ENCODE results near the gene KLK1. TPM values are rescaled to one million over a fixed set of nuclear protein-coding genes. Genes with fewer than 3 reads are reported as not detected.

KLK1 gene
- total and polyA plus RNA-seq, 10 of the 15 experiments (the other 5 are each of a cell fraction or from before 2014, with no cell fraction given): 3.4 to 27.5 (median 20.2) TPM

DNA sequence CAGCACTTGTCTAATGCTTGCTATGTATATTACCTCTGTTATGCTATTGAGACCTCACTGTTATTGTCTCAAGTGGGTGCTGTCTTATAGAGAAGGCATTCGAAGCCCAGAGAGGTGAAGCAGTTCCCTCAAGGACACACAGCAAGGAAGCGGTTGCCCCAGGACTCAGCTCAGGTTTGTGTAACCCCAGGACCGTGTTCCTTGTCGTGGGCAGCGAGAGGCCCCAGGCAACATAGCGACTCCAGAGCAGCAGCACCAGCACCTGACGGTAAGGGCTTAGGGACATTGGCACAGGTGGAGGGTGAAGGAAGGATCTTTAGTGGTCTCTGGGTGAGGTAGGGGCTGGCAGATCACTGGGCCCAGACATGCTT lies 7.4 kb upstream of the KLK1 start:
- DNase-seq (ENCODE audit: low read depth, low spot score): no peak
- Histone ChIP-seq H3K79me2 (ENCODE audit: control insufficient read depth, insufficient read depth, low read length) (no peaks in the 10 kb centered on the region), H3K9ac (ENCODE audit: control insufficient read depth, insufficient read depth, low read length) (no peak overlapping the region), H3K4me1 (ENCODE audit: control insufficient read depth, insufficient read depth, low read length) (peaks cover 5% of the 10 kb centered on the region; the same call in 1 of the 2 replicates), H2AFZ (ENCODE audit: control insufficient read depth, low read depth, low read length) (no peak overlapping the region), H3K36me3 (ENCODE audit: control insufficient read depth in 2 of 2, insufficient read depth in 2 of 2, low read length in 1 of 2) (no peaks in the 10 kb centered on the region), H3K27me3 (replicated peaks in 1 of 2; ENCODE audit: control insufficient read depth in 2 of 2, insufficient read depth in 2 of 2, low read length in 1 of 2) (no peaks in the 10 kb centered on the region), H3K27ac (ENCODE audit: control insufficient read depth, insufficient read depth) (no peak overlapping the region), H3K4me3 (no peak overlapping the region), H4K20me1 (ENCODE audit: control insufficient read depth, insufficient read depth) (no peaks in the 10 kb centered on the region), H3K9me3 (replicated peaks; ENCODE audit: control insufficient read depth, insufficient read depth, low read length) (no peaks in the 10 kb centered on the region), H3K4me2 (ENCODE audit: control insufficient read depth, insufficient read depth) (no peak overlapping the region)
- intact Hi-C loops (cut with micrococcal nuclease; ENCODE audit: unreplicated experiment): no loop called here
- ChIA-PET SMC1A (ENCODE audit: uncharacterized antibody, unreplicated experiment) (no interaction called here), RAD21 (ENCODE audit: unreplicated experiment) (no interaction called here), POLR2A (no interaction called here), CTCF (interaction anchor here (1.2 to 1.3 kb wide), 2 partner anchors 77 to 91 kb away, joined by 3 read pairs; no protein-coding TSS in a partner anchor)
- no peak for FAIRE-seq
- no peak for ATAC-seq
- 32% methylated on average over 7 of the region's 7 CpGs for WGBS (ENCODE audit: insufficient coverage, insufficient replicate concordance, low lambda C conversion rate, missing lambda C conversion rate)
- in situ Hi-C loops (cut with MboI): no loop called here
- BruUV-seq (replicated peaks): no TSS peak
- TF ChIP-seq SUZ12 (IDR thresholded peaks at IDR 0.05; ENCODE audit: unreplicated experiment) (no peak), CEBPB (IDR thresholded peaks at IDR 0.05; ENCODE audit: borderline replicate concordance in 1 of 2, low read depth in 2 of 2, low read length in 2 of 2) (no peak), CHD2 (IDR thresholded peaks at IDR 0.05; ENCODE audit: borderline replicate concordance, low read depth, low read length) (no peak), ZNF207 (IDR thresholded peaks at IDR 0.05; ENCODE audit: borderline replicate concordance) (no peak), WRNIP1 (IDR thresholded peaks at IDR 0.05; ENCODE audit: borderline replicate concordance, low read depth, low read length) (no peak), BACH1 (IDR thresholded peaks at IDR 0.05; ENCODE audit: borderline replicate concordance) (no peak), BCL3 (IDR thresholded peaks at IDR 0.05; ENCODE audit: borderline replicate concordance, insufficient read depth, low read depth, low read length, poor library complexity, severe bottlenecking) (no peak), ZBED1 (IDR thresholded peaks at IDR 0.05; ENCODE audit: borderline replicate concordance) (no peak), KDM1A (IDR thresholded peaks at IDR 0.05; ENCODE audit: borderline replicate concordance) (no peak), CTCF (IDR thresholded peaks at IDR 0.05 in 2 of 3, conservative IDR thresholded peaks at IDR 0.05 in 1 of 3; ENCODE audit: control insufficient read depth in 2 of 3, extremely low read depth in 1 of 3, insufficient read depth in 1 of 3, low read depth in 3 of 3, low read length in 3 of 3) (no peak), RAD21 (IDR thresholded peaks at IDR 0.05; ENCODE audit: insufficient read depth, low read depth, low read length) (no peak), EED (IDR thresholded peaks at IDR 0.05; ENCODE audit: low read depth) (no peak)
- TF ChIP-seq, protein P1, sequence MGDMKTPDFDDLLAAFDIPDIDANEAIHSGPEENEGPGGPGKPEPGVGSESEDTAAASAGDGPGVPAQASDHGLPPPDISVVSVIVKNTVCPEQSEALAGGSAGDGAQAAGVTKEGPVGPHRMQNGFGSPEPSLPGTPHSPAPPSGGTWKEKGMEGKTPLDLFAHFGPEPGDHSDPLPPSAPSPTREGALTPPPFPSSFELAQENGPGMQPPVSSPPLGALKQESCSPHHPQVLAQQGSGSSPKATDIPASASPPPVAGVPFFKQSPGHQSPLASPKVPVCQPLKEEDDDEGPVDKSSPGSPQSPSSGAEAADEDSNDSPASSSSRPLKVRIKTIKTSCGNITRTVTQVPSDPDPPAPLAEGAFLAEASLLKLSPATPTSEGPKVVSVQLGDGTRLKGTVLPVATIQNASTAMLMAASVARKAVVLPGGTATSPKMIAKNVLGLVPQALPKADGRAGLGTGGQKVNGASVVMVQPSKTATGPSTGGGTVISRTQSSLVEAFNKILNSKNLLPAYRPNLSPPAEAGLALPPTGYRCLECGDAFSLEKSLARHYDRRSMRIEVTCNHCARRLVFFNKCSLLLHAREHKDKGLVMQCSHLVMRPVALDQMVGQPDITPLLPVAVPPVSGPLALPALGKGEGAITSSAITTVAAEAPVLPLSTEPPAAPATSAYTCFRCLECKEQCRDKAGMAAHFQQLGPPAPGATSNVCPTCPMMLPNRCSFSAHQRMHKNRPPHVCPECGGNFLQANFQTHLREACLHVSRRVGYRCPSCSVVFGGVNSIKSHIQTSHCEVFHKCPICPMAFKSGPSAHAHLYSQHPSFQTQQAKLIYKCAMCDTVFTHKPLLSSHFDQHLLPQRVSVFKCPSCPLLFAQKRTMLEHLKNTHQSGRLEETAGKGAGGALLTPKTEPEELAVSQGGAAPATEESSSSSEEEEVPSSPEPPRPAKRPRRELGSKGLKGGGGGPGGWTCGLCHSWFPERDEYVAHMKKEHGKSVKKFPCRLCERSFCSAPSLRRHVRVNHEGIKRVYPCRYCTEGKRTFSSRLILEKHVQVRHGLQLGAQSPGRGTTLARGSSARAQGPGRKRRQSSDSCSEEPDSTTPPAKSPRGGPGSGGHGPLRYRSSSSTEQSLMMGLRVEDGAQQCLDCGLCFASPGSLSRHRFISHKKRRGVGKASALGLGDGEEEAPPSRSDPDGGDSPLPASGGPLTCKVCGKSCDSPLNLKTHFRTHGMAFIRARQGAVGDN (IDR thresholded peaks at IDR 0.05): no peak
- TF ChIP-seq, protein P2, sequence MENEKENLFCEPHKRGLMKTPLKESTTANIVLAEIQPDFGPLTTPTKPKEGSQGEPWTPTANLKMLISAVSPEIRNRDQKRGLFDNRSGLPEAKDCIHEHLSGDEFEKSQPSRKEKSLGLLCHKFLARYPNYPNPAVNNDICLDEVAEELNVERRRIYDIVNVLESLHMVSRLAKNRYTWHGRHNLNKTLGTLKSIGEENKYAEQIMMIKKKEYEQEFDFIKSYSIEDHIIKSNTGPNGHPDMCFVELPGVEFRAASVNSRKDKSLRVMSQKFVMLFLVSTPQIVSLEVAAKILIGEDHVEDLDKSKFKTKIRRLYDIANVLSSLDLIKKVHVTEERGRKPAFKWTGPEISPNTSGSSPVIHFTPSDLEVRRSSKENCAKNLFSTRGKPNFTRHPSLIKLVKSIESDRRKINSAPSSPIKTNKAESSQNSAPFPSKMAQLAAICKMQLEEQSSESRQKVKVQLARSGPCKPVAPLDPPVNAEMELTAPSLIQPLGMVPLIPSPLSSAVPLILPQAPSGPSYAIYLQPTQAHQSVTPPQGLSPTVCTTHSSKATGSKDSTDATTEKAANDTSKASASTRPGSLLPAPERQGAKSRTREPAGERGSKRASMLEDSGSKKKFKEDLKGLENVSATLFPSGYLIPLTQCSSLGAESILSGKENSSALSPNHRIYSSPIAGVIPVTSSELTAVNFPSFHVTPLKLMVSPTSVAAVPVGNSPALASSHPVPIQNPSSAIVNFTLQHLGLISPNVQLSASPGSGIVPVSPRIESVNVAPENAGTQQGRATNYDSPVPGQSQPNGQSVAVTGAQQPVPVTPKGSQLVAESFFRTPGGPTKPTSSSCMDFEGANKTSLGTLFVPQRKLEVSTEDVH (IDR thresholded peaks at IDR 0.05; ENCODE audit: low read depth, partially characterized antibody): no peak
